RWPE1 (cell line): ENCODE results near the gene SCOC.

Experiments
- CTCF ChIA-PET: fragments of 350-600 bp; sonication (Branson Sonifier 250); formaldehyde crosslinking; extraction: SDS; loops from one replicate; lab custom pipeline; 2021; lab: Yijun Ruan, JAX
- POLR2A ChIA-PET: fragments of 400-600 bp; formaldehyde crosslinking; extraction: SDS; loops from one replicate; lab custom pipeline; 2020; ENCODE audit warnings: antibody characterized with exemption; ENCODE audit not compliant: low non-redundant PET; lab: Yijun Ruan, JAX
- DNase-seq: peaks from one replicate; pipeline ENCODE4 v3.0.0; 2012; ENCODE audit warnings: low spot score
- H3K27ac ChIP-seq: fragments of 450-650 bp; 2 replicates; pipeline ENCODE4 v1.5.1; 2017
- CTCF ChIP-seq: fragments of 450-650 bp; conservative IDR thresholded peaks from 2 replicates; pipeline ENCODE4 v1.5.1; 2017; ENCODE audit warnings: low read depth, mild to moderate bottlenecking

Gene SCOC

GRCh38 chr4:140344101-140344500 lies 29.3 kb upstream of the SCOC start:
- no peak for TF ChIP-seq CTCF
- DNase-seq: no peak
- ChIA-PET CTCF (interaction anchor here (0.8 to 1.3 kb wide), 2 partner anchors 14 to 791 kb away, joined by 3 to 5 read pairs; no protein-coding TSS in a partner anchor), POLR2A (no interaction called here)
- H3K27ac ChIP-seq: no peak overlapping the region

GRCh38 chr4:140344621-140345020 lies 28.8 kb upstream of the SCOC start:
- TF ChIP-seq CTCF: no peak
- ChIA-PET CTCF (interaction anchor here (1.3 kb wide), 1 partner anchor 15 kb away, joined by 5 read pairs; no protein-coding TSS in a partner anchor), POLR2A (no interaction called here)
- no peak for DNase-seq
- H3K27ac ChIP-seq: no peak overlapping the region

GRCh38 chr4:140346136-140346535 lies 27.3 kb upstream of the SCOC start:
- POLR2A ChIA-PET: no interaction called here
- no peak for DNase-seq
- H3K27ac ChIP-seq: no peak overlapping the region
- TF ChIP-seq CTCF: no peak
- CTCF ChIA-PET: no interaction called here

- CTCF ChIA-PET: interaction anchor here (0.6 to 2.1 kb wide), 2 partner anchors 10 to 300 kb away, joined by 3 to 10 read pairs; no protein-coding TSS in a partner anchor
Observed at GRCh38 chr4:140349816-140350215, 23.6 kb upstream of the SCOC start.

GRCh38 chr4:140351093-140352075 lies 22.1 kb upstream of the SCOC start:
- ChIA-PET POLR2A (interaction anchor here (0.7 kb wide), 1 partner anchor 1321 kb away, joined by 3 read pairs; no protein-coding TSS in a partner anchor), CTCF (interaction anchor here (0.6 to 2.1 kb wide), 3 partner anchors 8 to 1627 kb away, joined by 3 to 10 read pairs (median 4); no protein-coding TSS in a partner anchor)
- no peak for DNase-seq
- no peak overlapping the region for H3K27ac ChIP-seq
- no peak for TF ChIP-seq CTCF

More at GRCh38 chr4:140349816-140350215, 23.6 kb upstream of the SCOC start:
- POLR2A ChIA-PET: interaction anchor here (0.6 kb wide), 1 partner anchor 260 kb away, joined by 3 read pairs; no protein-coding TSS in a partner anchor
- no peak for TF ChIP-seq CTCF
- no peak for DNase-seq
- no peak overlapping the region for H3K27ac ChIP-seq

- DNase-seq: no peak
- ChIA-PET CTCF (interaction anchor here (0.6 kb wide), 1 partner anchor 899 kb away, joined by 3 read pairs; no protein-coding TSS in a partner anchor), POLR2A (no interaction called here)
- no peak for TF ChIP-seq CTCF
- H3K27ac ChIP-seq: no peak overlapping the region
Observed at GRCh38 chr4:140353786-140354185, 19.7 kb upstream of the SCOC start.
